PC-3 (cell line): ENCODE measurements around the gene AGAP3. TPM values are rescaled to one million over a fixed set of nuclear protein-coding genes. Genes with fewer than 3 reads are reported as not detected.

ENCODE experiments used
- ATAC-seq: fragments of 200-7000 bp; cut with Tn5 transposase; 2 replicates; pipeline ENCODE4 v1.9.1; 2020; ENCODE audit warnings: mild to moderate bottlenecking, moderate library complexity
- BruUV-seq: library from RNA; stranded (reverse); fragments of 400-500 nt; replicated peaks from 2 replicates; lab custom pipeline; 2021; lab: Mats Ljungman, UMichigan
- CTCF ChIA-PET: fragments of 300-600 bp; sonication (Branson Sonifier 250); formaldehyde crosslinking; loops from one replicate; lab custom pipeline; 2022; ENCODE audit warnings: antibody characterized with exemption; lab: Charles Lee
- POLR2A ChIA-PET: fragments of 300-600 bp; sonication (Branson Sonifier 250); formaldehyde crosslinking; loops from one replicate; lab custom pipeline; 2022; ENCODE audit warnings: antibody characterized with exemption; ENCODE audit not compliant: unreplicated experiment; lab: Charles Lee
- DNase-seq: peaks from one replicate; pipeline ENCODE4 v3.0.0-alpha.2; 2015
- H2AFZ ChIP-seq: fragments of 300-600 bp; sonication (generic); 2 replicates; pipeline ENCODE4 v1.6.0; 2016; ENCODE audit warnings: antibody characterized with exemption, low read length
- H3F3A ChIP-seq: fragments of 300-600 bp; sonication (generic); one replicate; pipeline ENCODE4 v1.6.0; 2017; ENCODE audit warnings: antibody characterized with exemption, low read length, control low read depth, mild to moderate bottlenecking; ENCODE audit not compliant: unreplicated experiment
- H3K27ac ChIP-seq: fragments of 300-600 bp; sonication (generic); 2 replicates; pipeline ENCODE4 v1.5.1; 2016; ENCODE audit warnings: mild to moderate bottlenecking, low read length
- H3K27me3 ChIP-seq: fragments of 300-600 bp; sonication (generic); 2 replicates; pipeline ENCODE4 v1.6.1; 2016; ENCODE audit warnings: low read length, mixed read lengths
- H3K36me3 ChIP-seq: fragments of 300-600 bp; sonication (generic); 2 replicates; pipeline ENCODE4 v1.6.1; 2016; ENCODE audit warnings: low read depth, mixed run types, low read length, mixed read lengths
- H3K4me1 ChIP-seq: fragments of 300-600 bp; sonication (generic); 2 replicates; pipeline ENCODE4 v1.5.1; 2016; ENCODE audit warnings: low read length; ENCODE audit not compliant: insufficient read depth
- H3K4me2 ChIP-seq: fragments of 300-600 bp; sonication (generic); 2 replicates; pipeline ENCODE4 v1.6.0; 2016; ENCODE audit warnings: low read length
- H3K4me3 ChIP-seq: fragments of 300-600 bp; sonication (generic); 2 replicates; pipeline ENCODE4 v1.5.1; 2016; ENCODE audit warnings: mild to moderate bottlenecking, low read length, mixed read lengths
- H3K79me2 ChIP-seq: fragments of 300-600 bp; sonication (generic); 2 replicates; pipeline ENCODE4 v1.6.1; 2017; ENCODE audit warnings: low read length, mixed read lengths
- H3K9ac ChIP-seq: fragments of 300-600 bp; sonication (generic); 2 replicates; pipeline ENCODE4 v1.6.0; 2016; ENCODE audit warnings: mild to moderate bottlenecking, low read length
- H3K9me2 ChIP-seq: fragments of 300-600 bp; sonication (generic); replicated peaks from 2 replicates; pipeline ENCODE4 v1.6.1; 2016; ENCODE audit warnings: mixed run types, low read length, mixed read lengths
- H3K9me3 ChIP-seq: fragments of 300-600 bp; sonication (generic); 2 replicates; pipeline ENCODE4 v1.6.1; 2016; ENCODE audit warnings: low read length, mixed read lengths
- H4K20me1 ChIP-seq: fragments of 300-600 bp; sonication (generic); 2 replicates; pipeline ENCODE4 v1.6.1; 2016; ENCODE audit warnings: low read length, mixed read lengths
- CTCF ChIP-seq: fragments of 300-600 bp; sonication (generic); conservative IDR thresholded peaks from 2 replicates; pipeline ENCODE4 v1.5.1; 2017; ENCODE audit warnings: antibody characterized with exemption, low read depth, mild to moderate bottlenecking, low read length
- EZH2 ChIP-seq: fragments of 300-600 bp; sonication (generic); IDR thresholded peaks from one replicate; pipeline ENCODE4 v1.6.1; 2017; ENCODE audit warnings: antibody characterized with exemption, mild to moderate bottlenecking, low read length; ENCODE audit not compliant: unreplicated experiment
- EZH2phosphoT487 ChIP-seq: fragments of 300-600 bp; sonication (generic); IDR thresholded peaks from 2 replicates; pipeline ENCODE4 v1.6.1; 2018; ENCODE audit warnings: mild to moderate bottlenecking, antibody characterized with exemption, low read length, borderline replicate concordance
- intact Hi-C: fragments of 100-400 bp; cut with micrococcal nuclease; formaldehyde crosslinking; loops from 2 replicates; pipeline ENCODE4 v1.9.0; 2023
- total RNA-seq: library from RNA; depleted of rRNA; stranded (reverse); fragments of >200 nt; gene quantifications from 2 replicates; pipeline ENCODE4 v1.2.3, GENCODE V29; 2014

Gene AGAP3
- total RNA-seq, 1 experiment from 2014 or later: 53.5 TPM

GRCh38 chr7:151053751-151054150, 32.5 kb upstream of the AGAP3 start:
- POLR2A ChIA-PET: no interaction called here
- Histone ChIP-seq H3K9me2 (no peaks in the 10 kb centered on the region), H3K27me3 (no peaks in the 10 kb centered on the region), H3K4me3 (no peak overlapping the region), H3F3A (no peaks in the 10 kb centered on the region), H3K9me3 (no peaks in the 10 kb centered on the region), H3K36me3 (no peaks in the 10 kb centered on the region), H2AFZ (no peak overlapping the region), H3K4me2 (no peak overlapping the region), H3K4me1 (peaks cover 14% of the 10 kb centered on the region), H4K20me1 (no peaks in the 10 kb centered on the region), H3K9ac (no peak overlapping the region), H3K27ac (no peak overlapping the region), H3K79me2 (no peaks in the 10 kb centered on the region)
- ATAC-seq: no peak
- TF ChIP-seq CTCF: no peak
- TF ChIP-seq EZH2phosphoT487: no peak
- no peak for TF ChIP-seq EZH2
- BruUV-seq: TSS peak; percentile 11
- CTCF ChIA-PET: no interaction called here
- intact Hi-C loops: no loop called here
- no peak for DNase-seq

GRCh38 chr7:151056283-151056665, 30.0 kb upstream of the AGAP3 start:
- peak overlapping the region; percentile 95 for H3K4me2 ChIP-seq
- H3K4me3 ChIP-seq: no peak overlapping the region
- no peak for TF ChIP-seq EZH2
- no peak for TF ChIP-seq EZH2phosphoT487
- TF ChIP-seq CTCF: no peak
- no peak overlapping the region for H3K27ac ChIP-seq
- H4K20me1 ChIP-seq: no peaks in the 10 kb centered on the region
- intact Hi-C loops: no loop called here
- H3K9me2 ChIP-seq: no peaks in the 10 kb centered on the region
- ChIA-PET POLR2A (no interaction called here), CTCF (no interaction called here)
- no peaks in the 10 kb centered on the region for H3F3A ChIP-seq
- H3K79me2 ChIP-seq: peaks cover 18% of the 10 kb centered on the region
- peaks cover 27% of the 10 kb centered on the region for H3K4me1 ChIP-seq
- H3K36me3 ChIP-seq: no peaks in the 10 kb centered on the region
- no TSS peak for BruUV-seq
- no peak overlapping the region for H2AFZ ChIP-seq
- DNase-seq (no peak), ATAC-seq (no peak)
- H3K9ac ChIP-seq: no peak overlapping the region
- no peaks in the 10 kb centered on the region for H3K9me3 ChIP-seq
- no peaks in the 10 kb centered on the region for H3K27me3 ChIP-seq

GRCh38 chr7:151056666-151057505, 29.4 kb upstream of the AGAP3 start:
- TF ChIP-seq EZH2: no peak
- no peak for TF ChIP-seq EZH2phosphoT487
- TF ChIP-seq CTCF: no peak
- Histone ChIP-seq H3K4me2 (peak overlapping the region; percentile 95), H3K27ac (no peak overlapping the region), H3K27me3 (no peaks in the 10 kb centered on the region), H3F3A (no peaks in the 10 kb centered on the region), H4K20me1 (no peaks in the 10 kb centered on the region), H3K9ac (peak overlapping the region; percentile 63), H2AFZ (peak overlapping the region; percentile 78), H3K36me3 (no peaks in the 10 kb centered on the region), H3K4me3 (peak overlapping the region; percentile 86), H3K9me3 (no peaks in the 10 kb centered on the region), H3K79me2 (peaks cover 24% of the 10 kb centered on the region), H3K4me1 (peaks cover 33% of the 10 kb centered on the region), H3K9me2 (no peaks in the 10 kb centered on the region)
- POLR2A ChIA-PET: no interaction called here
- intact Hi-C loops: no loop called here
- CTCF ChIA-PET: no interaction called here
- ATAC-seq (no peak), DNase-seq (peak; percentile 20)
- BruUV-seq: no TSS peak
